NCI-H748 (cell line): ENCODE measurements around the gene GRP.
A peak's percentile ranks its signal among the peaks of the same experiment; 100 is the strongest.

Experiments used
- DNase-seq: peaks from one replicate; lab custom pipeline; 2025; ENCODE audit not compliant: unreplicated experiment; lab: John Stamatoyannopoulos, UW

Gene GRP

DNA sequence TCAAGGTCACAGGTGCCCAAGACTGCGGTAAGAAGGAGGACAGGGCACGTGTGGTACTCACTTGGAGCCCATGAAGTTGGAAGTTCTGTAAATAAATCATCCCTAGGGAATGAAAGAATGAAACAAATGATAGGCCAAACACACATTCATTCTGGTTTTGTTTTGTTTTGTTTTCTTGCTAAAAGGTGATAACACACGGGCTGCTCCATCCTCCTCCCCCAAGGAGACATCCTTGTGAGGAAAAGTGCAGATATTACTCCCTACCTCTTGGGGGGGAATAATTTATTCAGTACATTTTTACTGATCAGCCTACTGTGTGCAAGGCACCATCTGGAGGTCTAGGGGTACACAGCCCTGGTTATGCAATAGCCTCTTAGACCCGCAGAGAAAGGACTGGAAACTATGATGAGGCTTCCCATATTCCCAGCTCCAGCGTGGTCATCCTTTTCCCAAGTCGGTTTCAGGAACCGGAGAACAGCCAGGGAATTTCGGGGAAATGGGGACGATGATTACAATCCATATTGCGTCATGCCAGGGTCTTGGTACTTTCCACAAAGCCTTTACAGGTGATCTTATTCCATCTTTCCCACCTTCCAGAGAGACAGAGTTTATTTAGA, 47.0 kb downstream of the GRP start:
- no peak for DNase-seq

DNA sequence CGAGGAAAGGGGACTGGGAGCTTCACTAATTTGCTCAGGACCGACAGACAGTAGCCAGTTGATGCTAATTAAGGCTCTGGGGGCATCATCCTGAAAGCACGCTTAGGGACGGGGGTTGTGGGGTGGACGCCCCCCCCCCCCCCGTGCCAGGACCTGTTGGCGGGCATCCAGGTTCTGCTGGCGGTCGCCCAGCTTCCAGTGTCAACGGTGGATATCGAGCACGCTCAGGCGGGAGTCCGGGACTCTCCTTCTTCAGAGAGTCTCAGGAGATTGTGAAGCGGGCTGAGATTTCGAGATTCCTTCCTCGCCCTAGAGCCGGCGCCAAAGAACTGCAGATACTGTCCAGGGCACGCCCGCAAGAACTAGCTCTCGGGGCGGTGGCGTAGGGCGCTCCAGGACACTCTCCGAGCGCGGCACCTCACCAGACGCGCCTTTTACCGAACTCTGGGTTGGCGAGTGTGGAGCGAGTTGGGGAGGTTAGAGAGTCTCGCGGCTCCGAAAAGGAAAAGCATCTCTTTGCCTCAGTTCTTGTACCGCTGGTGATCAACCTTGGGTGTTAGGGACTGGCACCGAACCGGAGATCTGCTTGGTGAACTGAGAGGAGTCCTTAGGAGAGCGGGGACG, 47.7 kb downstream of the GRP start:
- DNase-seq: peak; percentile 16

DNA sequence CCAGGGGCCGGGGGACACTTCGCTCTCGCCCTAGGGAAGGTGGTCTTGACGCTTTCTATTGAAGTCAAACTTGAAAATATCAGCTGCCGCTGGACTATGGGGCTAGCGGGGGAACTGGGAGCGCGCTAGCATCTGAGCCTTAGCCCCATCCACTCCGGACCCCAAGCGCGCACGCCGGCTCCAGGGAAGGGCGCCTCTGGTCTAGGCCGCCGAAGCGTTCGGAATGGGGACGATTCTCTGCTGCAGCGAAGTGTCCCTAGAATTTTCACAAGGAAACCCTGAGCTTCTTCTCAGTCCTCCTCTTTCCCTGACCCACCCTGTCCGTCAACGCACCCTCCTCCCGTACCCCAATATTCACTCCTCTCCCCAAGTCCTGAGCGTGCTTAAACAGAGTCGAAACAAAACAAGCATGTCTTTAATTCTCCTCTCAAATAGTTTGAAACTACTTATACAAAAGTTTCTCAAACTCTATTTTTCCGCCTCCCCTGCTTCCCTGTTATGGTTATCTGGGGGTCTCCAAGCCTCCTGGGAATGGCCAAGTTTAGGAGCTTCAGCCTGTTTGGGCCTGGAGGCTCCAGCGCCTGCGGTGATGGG, 48.3 kb downstream of the GRP start:
- DNase-seq: no peak

DNA sequence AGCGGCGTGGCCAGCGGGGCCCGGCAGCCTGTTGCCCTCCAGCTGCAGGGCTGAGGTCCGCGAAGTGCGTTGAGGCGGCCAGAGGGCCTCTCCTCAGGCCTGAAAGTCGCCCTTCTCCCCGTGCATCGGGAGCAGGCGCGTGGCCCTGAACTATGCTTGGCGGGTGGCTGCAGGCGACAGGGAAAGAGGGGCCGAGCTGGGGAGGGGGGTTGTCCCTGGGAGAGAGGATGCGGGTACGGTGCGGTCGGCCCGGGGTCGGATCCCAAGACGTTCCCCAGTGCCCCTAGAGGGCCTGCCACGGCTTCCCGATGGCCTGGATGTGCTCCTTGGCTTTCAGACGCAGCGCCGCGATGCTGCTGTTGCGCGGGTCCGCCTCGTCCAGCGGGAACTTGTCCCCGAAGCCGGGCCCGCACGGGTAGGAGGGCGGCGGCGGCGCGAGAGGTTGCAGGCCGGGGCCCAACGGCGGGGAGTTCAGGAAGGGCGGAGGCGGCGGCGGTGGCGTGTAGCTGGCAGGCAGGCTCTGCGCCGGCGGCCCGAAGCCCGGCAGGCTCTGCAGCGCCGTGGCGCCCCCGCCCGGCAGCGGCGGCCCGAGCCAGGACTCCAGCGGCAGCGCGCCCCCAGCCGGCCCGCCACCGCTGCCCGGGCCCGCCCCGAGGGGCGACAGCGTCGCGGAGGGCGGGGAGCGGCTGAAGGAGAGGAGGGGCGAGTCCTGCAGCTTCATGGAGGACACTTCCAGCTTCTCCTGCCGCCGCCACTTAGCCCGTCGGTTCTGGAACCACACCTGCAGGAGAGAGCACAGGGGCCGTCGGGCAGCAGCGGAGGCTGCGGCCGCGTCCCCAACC, 49.0 kb downstream of the GRP start:
- peak; percentile 90 for DNase-seq

DNA sequence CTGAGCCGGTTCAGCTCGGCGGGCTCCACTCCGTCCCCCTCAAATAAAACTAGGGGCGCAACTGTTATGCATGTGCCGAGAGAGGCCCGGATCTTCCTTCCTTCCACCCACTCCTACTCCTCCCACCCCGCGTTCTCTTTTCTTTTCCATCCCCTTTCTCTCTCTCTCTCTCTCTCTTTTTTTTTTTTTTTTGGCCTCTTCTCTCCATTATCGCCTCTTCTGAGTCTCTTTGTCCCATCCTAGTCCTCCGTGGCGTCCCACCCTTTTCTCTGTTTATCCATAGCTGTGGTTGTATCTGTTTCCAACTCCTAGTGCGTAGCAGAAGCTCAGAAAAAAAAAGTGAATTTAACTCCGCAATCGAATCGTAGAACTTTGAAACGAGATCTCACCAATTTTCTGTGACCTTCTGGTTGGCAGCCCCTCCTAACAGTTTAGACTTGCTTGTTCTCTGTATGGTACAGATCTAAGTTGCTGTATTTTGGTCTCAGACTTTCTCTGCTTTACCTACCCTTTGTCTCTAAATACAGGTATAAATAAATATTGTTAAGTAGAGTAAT, 49.7 kb downstream of the GRP start:
- no peak for DNase-seq

DNA sequence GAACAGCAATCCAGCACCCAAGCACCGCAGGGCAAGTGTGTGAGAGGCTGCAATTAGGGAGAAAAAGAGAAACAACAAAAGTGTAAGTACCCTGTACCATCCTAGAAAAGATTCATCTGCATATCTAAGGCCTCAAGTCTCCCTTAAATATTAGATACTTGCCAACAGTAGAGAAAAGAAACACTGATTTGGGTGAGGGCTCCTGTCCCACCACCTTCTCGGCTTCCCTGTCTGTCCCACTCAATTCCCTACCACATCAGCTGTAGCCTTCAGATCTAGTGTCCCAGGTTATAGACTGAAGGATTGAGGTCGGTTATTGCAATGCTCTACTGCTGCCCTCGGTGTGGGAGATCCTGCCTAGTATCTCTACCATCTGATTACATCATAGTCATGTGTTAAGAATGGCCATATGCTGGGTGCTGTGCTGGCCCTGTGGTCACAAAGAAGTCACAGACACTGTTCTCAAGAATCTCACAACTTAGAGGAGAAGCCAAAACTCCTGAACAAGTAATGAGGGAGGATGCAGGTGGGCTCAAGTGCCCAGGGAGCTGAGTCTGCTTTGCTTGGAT, 50.8 kb downstream of the GRP start:
- no peak for DNase-seq

DNA sequence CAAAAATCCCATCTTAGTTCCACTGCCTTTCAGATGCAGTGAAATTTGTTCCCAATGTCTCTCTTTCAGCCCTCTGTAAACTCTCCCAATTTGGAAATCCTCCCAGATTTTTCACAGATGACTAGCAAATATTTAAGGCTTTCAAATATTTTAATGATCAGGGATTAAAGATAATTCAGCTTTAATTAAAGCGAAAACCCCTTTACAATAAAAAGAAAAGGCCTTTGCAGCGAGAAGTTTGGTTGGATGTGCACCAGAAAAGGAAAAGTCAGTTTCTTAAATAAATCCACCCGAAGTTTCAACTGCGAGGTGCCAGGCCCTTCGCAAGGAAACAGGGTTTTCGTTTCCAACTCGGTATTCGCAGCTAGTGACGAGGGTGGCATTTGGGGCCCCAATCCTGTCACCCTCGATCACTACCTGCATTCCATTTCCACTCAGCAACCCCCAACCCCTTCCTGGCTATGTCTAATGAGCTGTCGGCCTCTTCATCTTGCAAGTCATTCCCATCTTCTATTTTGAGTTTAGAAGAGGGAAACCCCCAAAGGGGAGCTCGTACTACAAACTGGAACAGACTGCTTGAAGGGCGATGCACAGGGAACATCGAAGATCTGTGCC, 51.8 kb downstream of the GRP start:
- DNase-seq: no peak

DNA sequence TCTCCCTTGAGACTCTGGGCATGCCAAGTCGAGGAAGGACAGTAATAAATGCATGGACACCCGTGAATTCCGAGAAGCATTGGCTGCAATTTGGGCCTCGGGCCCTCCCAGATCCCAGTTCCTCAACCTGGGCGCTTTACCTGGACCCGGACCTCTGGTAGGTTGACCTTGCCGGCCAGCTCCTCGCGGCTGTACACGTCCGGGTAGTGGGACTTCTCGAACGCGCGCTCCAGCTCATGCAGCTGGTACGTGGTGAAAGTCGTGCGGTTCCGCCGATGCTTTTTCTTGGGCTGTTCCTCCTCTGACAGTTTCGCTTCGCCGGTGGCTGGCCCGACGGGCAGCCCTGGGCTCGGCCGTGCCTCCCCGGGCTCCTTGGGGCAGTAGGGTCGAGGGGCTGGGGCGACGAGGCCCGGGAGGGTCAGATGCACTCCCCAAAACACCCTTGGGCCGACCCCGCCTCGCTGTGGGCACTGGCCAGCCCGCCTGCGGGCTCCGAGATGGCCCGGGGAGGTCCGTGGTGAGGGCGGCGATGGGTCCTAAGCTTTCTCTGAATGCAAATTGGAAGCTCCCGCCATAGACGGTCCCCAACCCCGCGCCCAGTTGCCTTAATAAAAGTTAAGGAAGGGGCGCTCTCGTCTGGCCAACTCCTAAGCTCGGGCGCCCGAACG, 52.4 kb downstream of the GRP start:
- DNase-seq: no peak

DNA sequence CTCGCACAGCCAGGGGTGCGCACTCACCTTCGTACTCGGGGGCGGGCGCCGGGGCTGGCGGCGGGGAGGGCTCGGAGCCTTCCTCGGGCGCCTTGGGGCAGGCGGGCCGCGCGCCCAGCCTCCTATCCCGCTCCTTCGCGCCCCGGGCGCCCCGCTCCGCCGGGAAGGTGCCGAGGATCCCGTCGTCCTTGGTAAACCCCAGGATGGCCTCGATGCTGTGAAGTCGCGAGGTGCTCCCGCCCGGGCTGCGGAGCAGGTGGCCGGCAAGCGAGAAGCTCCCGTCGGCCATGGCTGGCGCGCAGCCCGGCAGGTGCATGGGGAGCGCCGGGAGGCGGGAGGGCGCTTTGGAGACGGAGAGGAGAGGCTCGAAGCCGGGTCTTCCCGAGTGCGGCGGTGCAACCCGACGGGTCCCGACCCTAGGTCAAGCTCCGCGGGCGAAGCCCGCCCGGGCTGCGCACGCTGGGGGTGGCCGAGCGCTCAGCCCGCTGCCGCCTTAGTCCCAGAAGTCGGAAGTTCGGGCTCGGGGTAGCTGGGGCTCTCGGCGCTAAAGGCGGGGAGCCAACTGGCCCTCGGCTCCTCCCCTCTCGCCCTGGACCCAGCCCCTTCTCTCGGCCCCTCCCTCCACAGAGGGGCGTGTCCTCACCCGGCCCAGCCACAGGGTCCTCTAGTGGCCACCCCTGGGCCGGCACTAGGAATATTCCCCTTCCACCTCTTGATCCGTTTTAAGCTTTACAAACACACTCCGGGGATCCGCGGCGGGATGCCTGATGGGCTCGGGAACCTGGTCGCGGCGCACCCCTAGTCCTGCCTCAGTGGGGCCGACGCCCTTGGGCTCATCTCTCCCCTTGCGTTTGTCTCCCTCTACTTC, 53.2 kb downstream of the GRP start, which contains the start of gene RAX:
TSS of gene RAX (minus strand) at position 564 of the 868 bp plus-strand sequence. CDS start at position 316, 248 bp downstream.
- no peak for DNase-seq

DNA sequence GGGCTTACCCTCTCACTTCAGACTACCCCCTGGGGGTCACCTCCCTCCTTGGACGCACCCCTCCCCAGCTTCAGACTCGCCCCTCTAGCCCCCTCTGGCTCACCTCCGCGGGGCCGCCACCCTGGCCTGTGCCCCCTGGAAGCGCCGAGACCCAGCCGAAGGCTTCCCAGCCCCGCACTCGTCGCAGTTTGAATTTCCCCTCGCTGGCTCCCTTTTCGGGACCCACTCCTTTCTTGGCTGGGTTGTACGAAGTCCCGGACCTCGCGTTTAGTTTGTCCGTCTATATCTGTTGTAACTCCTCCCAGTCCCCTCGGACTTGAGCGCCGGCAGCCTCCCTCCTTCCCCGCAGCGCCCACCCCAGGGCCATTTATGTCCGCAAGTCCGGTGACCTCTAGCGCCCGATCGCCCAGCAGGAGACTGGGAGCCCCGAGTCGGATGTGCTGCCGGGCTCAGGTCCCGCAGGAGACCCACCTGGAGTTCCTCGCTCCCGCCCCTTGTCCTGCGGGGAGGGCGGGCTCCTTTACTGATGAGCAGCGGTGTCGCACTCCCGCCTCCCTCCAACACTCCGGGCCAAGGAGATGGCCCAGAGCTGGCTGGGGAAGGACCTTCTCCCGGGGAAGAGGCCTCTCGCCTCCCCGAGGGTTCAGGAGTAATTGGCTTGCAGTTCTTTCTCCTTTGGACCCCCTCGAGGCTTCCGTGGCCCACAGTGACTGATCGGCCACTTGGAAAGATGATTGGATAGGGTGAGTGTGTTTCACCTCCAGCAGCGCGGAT, 54.0 kb downstream of the GRP start:
- DNase-seq: no peak

DNA sequence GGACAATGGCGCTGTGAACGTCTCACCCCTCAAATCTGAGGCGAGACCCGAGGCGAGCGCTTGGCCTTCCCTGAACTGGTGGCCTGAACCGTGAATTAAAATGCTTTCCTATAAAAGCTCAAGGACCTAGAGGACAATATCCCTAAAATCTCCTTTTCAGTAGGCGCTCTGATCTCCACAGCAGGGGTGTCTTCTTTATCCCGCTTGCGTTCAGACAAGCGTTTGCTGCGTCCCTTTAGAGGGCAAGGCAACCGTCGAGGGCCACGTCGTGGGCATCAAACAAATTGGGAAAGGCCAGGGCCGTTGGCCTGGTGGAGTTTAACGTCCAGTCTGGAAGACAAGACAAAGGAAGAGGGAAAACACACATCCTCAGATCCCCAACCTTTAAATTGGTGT, 54.6 kb downstream of the GRP start:
- no peak for DNase-seq

DNA sequence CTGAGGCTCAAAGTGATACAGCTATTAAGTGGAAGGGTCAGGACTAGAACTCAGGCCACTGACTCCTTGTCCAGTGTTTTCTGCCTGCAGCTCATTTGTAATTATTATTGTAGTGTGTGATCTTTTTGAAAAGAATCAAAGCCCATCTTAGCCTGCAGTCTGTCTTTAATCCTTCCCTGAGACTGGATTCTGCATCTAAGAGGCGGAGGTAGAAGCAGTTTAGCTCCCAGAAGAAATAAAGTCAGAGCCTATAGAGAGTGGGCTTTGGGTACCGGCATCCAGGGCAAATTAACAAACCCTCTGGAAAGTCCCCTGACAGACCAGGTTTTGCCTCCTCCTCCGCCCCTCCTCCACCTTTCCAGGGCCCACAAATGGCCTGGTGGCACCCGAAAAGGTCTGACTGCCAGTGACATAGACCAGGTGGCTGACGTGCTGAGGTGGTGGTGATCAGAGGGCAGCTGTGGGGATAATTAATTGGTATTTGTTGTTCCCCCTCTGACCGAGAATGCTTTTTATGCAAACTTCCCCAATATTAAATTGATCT, 55.5 kb downstream of the GRP start:
- DNase-seq: no peak

DNA sequence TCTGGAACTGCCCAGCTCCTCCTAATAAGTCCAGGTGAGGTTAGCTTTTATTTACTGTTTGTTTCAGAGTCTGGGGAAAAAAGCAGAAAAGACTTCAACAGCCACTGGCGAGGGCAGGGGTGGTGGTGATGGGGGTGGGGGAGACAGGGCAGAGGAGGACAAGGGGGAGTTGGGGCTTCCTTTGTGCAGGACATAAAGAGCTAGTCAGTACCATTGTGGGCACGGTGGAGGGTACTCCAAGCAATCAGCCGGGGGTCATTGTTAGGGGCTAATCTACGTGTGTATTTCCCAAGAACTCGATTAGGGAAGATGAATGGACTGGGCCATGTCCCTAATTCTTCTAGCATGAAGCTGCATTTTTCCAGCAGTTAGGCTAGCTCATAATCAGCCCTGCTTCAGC, 56.1 kb downstream of the GRP start:
- DNase-seq: peak; percentile 90

DNA sequence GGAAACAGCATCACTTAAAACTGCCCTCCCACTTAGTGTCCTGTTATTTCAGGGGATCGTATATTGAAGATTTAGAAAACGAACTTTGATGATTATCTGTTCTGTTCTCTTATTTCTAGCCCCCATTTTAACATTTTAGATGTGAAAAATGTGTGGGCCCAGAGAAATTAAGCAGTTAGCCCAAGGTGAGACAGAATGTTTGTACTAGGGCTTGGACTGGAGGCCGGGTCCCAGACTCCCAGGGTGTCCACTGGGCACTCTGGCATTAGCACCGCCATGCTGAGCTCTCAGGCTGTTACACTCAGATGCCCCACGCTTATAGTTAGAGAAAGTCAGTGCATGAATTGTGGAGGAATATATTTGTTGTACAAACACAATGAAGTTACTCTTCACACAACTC, 58.8 kb downstream of the GRP start:
- DNase-seq: no peak

DNA sequence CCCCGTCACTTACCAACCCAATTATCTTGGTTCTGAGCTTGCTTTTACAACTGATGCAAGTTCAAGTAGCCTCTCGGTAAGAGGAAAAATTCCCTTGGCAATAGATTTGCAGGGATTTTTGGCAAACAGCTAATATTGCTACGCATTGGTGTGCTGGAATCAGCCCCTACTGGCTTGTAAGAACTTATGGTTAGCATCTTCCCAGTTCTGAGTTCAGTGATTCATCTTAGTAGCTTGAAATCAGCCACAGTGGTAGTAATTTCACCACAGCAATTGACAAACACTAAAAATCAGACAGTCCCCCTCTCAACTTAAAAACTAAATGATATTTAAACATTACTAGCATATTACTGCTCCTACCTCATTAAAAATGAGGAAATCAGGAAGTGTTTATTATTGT, 59.2 kb downstream of the GRP start:
- no peak for DNase-seq

DNA sequence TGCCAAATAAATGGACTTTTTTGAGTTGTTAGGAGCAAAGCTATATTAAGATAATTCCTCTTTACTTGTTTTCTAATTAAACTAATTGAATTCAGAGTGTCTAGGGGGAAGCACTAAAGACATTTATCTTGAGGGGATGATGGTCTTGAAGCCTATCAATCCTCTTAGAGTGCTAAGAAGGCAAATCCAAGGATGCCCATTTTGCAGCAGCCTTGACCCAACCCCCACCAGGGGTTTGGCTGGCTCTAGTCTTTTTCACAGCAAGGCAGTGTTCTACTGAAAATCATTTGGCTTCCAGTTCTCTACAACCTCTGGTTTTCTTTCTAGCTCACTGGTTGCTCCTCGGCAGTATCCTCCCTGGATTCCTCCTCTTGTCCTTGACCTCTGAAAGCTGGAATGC, 59.8 kb downstream of the GRP start:
- DNase-seq: no peak
